DMS53 treated with DMSO at 0.1 percent for 48 hours (cell line): ENCODE results near the gene DSE.
"Not testable (repeated sequence)": the region's sequence is repeated elsewhere in the genome, so short reads cannot be mapped to it uniquely, and the experiment has no call there.

Experiments
- DNase-seq: peaks from one replicate; lab custom pipeline; 2025; ENCODE audit not compliant: unreplicated experiment; lab: John Stamatoyannopoulos, UW

The DSE gene

DNA sequence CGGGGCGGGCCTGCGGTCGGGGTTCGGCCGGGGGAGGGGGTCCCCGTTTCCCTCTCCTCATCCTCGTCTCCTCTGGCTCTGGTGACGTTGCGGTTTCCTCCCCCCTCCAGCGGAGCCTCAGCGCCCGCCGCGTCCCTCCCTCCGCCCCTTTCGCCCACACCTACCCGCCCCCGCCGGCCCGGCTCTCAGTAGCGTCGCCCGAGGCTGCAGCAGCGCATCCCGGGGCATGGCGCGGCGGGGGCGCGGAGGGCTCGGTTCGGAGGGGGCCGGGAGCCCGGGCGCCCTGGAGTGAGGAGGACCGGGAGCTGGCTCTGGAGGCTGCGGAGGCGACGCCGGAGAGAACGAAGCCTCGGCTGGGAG is at the start of gene DSE:
DSE (plus strand) TSS at position 188 of the 360 bp plus-strand sequence. CDS start 28,304 bp downstream, outside the sequence.
- DNase-seq: no peak

DNA sequence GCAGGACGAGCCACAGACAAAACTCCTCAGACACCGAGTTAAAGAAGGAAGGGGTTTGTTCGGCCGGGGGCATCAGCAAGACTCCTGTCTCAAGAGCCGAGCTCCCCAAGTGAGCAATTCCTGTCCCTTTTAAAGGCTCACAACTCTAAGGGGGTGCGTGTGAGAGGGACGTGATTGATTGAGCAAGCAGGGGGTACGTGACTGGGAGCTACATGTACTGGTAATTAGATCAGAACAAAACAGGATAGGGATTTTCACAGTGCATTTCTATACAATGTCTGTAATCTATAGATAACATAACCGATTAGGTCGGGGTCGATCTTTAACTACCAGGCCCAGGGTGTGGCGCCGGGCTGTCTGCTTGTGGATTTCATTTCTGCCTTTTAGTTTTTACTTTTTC is 48.8 kb upstream of the DSE start:
- not testable (repeated sequence) for DNase-seq

DNA sequence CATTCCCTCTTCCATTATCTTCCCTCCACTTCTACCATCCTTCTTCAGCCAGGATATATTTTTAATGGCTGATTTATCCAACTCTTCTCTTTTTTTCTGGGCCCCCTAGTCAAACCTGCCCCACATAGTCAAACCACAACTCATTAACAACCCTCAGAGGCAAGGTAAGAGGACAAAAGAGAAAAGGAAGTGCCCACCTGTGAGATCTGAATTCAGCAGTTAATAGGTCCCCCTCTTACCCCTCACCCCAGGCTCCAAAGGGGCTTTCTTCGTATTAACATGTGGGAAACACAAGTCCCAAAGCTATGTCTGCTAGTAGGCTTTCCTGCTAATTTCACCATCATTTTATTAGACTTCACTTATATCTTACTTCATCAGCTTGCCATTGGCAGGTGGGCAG is 46.9 kb upstream of the DSE start:
- DNase-seq: no peak

DNA sequence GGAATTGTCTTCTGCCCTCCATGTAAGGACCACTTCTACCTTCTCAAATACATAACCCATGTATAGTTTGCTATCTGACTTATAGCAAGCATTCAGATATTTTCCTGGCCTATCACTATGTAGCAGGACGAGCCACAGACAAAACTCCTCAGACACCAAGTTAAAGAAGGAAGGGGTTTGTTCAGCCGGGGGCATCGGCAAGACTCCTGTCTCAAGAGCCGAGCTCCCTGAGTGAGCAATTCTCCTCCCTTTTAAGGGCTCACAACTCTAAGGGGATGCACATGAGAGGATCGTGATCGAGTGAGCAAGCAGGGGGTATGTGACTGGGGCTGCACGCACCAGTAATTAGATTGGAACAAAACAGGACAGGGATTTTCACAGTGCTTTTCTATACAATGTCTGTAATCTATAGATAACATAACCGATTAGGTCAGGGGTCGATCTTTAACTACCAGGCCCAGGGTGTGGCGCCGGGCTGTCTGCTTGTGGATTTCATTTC is 45.1 kb upstream of the DSE start:
- not testable (repeated sequence) for DNase-seq

DNA sequence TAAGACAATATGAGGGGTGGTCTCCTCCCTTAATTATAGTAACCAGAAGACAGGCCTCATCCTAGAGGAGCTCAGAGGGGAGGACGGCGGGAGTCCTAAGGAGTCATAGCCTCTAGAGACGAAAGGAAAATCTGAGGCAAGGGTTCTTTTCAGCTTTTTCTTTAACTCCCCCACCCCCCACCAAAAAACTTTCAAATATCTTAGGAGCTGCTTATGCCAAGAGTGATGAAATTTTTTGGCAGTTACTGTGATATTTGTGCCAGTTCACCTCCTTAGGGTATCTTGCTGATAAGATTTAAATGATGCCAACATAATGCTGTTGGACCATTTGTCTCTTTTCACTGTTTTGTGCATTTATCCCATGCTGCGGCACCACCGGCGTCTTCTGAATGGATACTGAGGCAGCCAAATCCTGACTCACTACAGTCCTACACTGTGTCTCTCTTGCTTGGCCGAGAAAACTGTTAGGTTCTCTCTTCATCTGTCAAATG is 44.5 kb upstream of the DSE start:
- no peak for DNase-seq

DNA sequence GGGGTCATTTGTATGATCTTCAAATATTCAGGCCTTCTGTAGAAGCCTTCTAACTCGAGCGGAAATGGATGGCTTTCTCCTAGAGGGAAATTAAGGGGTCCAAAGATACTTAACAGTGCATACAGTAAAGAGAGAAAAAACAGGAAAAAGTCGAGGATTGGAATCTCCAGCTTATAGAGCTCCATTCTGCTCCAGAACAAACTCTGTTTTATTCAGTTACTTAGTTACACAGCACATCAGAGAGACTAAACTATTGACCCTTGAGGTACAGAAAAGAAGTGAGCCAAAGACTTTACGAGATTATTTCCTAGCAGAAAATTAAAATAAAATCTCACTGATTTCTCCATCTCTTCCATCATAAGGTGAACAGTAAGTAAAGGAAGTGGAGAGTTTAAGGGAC is 43.8 kb upstream of the DSE start:
- DNase-seq: no peak

DNA sequence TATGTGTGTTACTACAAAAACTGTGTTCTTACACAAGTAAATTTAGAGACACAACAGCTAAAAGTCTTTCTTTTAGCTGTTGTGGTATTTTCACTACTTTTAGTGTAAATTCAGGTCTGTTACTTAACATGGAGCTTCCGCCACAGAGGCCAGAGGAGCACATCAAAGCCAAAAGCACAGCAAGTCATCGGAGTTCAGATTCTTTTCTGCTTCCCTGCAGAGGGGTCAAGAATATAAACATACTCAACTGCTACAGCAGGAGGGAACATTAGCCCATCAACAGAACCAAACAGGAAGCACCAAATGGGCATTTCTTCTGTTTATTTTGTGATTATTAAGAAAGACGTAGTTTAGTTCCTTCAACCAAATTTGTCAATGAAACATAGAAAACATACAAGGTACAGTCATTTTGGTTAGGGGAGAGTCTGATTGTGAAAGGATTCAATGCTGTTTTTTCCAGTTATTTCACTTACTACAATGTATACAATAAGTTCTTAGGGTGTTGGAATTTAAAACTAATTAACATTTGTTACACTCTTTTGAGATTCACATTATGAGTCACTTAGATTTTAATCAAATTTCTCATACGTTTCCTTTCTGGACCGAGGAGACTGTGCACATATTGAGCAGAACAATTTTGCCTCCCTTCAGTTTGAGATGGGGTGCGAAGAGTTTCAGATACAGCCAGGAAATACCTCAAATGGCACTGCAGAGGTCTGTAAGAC is 42.8 kb upstream of the DSE start:
- DNase-seq: no peak

DNA sequence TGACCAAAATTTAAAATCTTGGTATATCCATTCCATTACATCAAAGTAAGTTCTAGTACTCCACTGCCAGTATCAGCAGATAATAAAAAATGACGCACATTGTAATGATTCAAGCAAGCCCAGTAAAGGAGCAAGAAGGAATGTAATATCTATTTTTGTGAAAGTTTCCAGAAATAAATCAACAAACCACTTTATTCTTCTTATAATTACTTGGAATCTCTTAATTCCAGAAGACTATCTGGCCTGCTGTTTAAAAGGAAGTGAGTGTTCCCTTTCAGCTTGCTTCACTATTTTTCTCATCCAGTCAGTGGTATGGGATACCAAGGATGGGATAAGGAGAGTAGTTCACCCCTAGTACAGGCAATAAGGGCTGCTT is 42.2 kb upstream of the DSE start:
- DNase-seq: no peak

DNA sequence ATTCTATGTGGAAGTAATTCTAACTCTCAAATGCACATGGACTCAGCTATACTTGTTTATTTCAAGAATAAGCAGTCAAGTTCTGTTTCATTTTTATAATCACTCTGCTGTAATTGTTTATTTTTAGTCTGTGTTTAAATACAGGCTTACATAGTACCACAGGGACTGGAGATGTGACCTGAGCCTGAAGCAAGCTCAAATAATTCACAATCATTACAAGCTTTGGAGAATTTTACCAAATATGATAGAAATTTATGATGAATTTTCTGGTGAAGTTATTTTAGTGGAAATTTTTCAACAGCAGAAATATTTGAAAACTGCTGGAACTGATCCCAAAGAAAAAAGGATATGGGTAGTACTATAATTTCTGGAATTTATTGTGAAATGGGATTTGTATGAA is 41.6 kb upstream of the DSE start:
- DNase-seq: no peak

DNA sequence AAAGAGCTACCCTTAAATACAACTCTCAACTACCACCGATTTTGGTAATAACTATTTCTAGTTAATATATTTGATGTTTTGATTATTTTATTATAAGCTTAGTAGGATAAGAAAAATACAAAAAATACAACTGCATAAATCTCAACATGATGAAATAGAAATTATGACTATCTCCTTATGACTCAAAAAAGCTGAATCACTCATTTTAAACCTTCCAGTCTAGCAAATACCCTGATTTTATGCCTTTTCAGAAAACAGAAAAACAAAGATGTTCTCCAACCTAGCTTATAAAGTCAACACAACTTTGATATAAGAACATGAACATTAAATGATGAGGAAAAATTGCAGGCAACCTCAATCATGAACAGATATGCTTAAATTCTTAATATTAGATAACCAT is 40.2 kb upstream of the DSE start:
- DNase-seq: no peak

DNA sequence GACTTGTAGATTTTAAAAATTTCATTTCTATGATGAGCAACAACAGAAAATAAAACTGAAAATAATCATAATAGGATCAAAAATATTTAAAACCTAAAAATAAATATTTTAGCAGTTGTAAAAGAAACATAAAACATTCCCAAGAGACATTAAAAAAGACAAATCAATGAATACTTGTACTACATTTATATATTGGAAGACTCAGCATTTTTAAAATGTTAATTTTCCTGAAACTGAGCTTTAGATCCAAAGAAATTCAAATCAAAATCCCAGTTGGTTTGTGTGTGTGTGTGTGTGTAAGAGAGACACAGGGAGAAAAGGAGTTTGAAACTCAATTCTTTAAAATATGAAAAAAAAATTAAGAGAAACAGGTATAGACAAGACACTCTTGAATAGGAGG is 38.7 kb upstream of the DSE start:
- no peak for DNase-seq

DNA sequence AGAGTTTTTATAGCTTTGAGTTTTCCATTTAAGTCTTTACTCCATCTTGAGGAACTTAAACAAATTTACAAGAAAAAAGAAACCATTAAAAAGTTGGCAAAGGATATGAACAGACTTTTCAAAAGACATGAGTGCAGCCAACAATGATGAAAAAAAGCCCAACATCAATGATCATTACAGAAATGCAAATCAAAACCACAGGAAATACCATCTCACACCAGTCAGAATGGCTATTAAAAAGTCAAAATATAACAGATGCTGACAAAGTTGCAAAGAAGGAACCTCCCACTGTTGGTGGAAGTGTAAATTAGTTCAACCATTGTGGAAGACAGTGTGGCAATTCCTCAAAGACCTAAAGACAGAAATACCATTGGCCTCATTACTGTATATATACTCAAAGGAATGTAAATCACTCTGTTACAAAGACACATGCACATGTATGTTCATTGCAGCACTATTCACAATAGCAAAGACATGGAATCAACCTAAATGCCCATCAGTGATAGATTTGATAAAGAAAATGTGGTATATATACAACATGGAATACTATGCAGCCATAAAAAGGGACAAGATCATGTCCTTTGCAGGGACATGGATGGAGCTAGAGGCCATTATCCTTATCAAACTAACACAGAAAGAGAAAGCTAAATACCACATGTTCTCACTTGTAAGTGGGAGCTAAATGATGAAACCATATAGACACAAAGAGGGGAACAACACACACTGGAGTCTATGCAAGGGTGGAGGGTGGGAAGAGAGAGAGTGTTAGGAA is 35.9 kb upstream of the DSE start:
- not testable (repeated sequence) for DNase-seq

DNA sequence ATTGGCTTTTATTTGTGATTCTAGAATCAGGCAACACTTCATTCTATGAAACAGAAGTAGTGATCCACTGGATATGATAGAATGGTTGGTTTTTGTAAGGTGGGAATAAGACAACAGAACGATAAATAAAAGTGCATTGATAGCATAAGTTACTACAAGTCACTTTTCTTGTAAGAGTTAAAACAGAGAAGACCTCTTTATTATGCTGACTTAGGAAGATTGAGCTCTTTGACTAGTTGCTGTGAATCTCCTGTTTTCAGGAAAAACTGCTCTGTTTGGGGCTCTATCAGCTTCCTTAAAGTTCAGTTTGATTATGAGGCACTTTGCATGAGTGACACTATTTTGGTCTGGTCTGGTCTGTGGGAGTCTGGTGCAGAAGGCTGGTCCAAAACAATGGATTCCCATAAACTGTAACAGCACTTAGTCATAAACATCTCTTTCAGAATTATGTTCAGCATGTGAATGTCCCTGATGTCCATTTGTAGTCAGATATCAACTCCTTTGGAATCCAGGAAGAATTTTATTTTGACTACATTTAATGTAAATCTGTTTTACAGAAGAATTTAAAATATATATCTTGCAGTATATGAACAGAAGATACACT is 35.0 kb upstream of the DSE start:
- no peak for DNase-seq

DNA sequence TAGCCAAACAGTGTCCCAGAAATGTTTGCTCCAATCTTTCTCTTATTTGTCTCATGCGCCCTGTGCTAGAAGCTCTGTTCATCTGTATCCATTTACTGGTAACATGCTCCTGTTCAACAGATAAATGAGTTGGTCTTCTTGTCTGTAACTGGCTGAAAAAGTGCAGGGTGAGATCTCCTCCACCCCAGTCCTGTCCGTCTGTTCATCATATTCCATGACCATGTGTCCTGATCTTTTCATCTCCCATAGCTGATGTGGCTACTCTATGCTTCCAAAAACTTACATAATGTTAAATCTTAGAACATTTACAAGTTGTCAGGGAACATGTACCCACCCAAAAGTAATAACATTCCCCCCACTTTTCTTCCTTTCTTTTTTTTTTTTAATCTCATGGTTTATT is 31.8 kb upstream of the DSE start:
- no peak for DNase-seq

DNA sequence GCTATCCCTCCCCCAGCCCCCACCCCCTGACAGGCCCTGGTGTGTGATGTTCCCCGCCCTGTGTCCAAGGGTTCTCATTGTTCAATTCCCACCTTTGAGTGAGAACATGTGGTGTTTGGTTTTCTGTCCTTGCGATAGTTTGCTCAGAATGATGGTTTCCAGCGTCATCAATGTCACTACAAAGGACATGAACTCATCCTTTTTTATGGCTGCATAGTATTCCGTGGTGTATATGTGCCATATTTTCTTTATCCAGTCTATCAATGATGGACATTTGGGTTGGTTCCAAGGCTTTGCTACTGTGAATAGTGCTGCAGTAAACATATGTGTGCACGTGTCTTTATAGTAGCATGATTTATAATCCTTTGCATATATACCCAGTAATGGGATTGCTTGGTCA is 30.1 kb upstream of the DSE start:
- not testable (repeated sequence) for DNase-seq

DNA sequence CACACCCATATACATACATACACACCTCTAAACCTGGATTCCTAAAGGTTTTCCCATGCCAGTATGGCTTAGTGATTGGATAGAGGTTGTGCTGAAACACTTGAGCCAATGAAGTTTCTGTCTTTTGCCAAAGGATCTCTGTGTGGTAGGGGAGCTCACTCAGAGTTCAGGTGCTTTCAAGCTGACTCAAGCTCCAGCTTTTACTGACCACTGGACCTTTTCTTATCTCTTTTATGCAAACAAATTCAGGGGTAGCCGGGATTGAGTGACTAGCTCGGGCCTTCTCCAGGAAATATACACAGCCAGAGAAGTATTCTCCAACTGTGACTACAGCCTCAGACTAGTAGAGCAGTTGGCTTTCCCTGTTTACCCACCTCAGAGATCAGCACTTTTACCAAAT is 21.5 kb upstream of the DSE start:
- no peak for DNase-seq

DNA sequence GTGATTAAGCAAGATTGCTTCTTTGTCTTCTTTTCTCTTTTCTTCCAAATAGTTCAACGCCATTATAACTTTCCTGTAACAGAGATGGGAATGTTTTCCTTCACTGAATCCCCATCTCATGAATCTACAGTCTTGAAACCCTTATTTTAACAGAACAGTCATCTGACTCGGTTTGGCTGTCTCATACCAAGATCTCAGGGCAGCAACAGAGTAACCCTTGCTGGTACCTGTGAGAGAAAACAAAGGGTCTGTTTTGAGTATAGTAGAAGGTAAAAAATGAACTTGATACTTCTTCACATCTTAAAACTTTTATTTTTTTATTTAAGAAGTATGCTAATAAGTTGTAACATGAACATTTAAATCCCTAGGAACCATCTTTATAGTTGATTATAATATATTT is 19.6 kb upstream of the DSE start:
- DNase-seq: no peak

DNA sequence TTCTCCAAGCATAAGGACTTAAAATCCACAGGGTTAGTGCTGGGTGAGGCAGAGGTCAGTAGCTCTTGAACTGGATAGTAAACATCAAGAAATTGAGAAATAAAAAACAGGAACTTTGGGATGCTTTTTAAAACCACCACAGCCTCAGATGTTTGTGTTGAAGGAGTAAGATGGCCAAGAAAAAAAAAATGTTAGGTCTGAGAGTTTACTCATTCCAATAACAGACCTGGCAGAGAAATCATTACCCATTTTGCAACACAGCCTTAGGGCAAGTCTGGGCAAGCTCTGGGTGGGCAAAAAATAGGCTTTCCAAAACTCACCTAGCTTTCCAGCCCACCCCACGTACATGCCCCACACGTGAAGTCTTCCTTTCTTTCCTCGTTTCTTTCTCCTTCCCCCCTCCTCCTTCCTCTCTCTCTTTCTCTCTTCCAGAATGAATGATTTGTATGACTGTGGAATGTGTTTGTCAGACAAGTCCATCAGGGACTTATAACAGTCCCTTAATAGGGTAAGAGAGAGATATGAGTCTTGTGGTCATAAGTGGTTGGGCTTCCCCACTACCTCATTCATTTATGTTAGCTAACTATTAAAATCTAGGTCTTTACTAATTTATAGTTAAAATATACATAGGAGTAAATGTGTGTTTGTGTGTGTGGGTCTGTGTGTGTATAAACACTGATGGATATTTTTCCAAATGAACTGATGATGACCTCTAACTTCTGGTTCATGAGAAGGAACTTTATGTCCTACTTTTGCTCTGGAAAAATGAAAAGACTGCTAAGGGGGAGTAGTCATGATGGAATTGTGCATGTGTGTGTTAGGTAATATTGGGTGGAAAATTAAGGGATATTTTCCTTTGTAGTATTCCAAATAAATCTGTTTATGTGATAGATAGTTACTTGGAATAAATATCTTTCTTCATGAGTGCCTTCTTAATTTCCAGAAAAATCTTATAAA is 18.0 kb upstream of the DSE start:
- no peak for DNase-seq

DNA sequence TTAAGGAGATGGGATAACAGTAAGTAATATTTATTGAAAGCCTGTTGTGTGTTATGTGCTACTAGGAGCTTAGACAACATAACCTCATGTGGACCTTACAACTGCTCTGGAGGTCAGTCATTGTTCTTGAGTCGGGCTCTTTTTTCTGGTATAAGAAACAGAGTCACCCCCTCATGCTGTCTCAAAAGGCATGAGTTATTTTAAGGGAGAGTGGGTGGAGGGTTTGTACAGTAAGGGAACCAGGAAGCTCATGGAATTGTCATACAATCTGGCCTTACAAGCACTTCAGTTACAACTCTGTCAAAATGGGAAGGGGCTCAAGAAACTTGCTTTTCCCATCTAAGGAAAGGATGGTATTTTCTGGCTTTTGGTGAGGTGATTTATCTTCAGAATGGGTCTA is 16.5 kb upstream of the DSE start:
- DNase-seq: no peak

DNA sequence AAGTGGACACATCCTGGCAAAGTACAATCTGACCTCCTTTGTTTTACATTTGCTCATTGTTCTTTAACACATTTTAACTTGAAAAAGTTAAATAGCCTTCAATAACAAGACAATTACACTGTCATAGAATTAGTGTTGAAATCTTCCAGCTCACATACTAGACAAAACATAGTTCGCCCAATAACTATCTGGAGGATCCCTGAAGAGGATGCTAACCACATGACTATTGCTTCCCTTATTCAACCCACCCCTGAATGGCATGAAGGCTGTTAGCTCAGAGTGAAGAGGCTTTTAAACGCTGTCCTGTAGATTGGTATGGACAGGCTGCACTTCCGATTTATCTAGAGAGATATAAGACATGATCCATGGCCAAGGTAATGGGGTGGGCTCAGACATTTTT is 15.0 kb upstream of the DSE start:
- no peak for DNase-seq

DNA sequence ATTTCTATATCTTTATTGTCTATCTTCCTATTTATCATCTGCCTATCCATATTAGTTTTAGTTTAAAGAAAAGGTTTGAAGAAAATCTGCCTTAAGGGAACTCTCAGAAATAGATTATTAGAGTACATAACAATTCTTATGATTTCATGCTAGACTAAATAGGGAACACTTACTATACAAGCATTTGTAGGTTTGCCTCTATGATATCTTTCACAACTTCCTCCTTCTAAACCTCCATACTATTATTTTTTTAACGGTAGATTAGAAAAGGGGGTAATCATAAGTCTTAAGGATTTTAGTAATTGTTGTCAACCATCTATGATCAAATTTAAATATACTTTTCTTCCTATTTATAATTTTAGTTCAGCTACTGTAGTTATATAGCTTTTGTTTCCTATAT is 11.6 kb upstream of the DSE start:
- DNase-seq: no peak
